ENCODE results near the gene HOXA13. TPM values are rescaled to one million over a fixed set of nuclear protein-coding genes. Genes with fewer than 3 reads are reported as not detected.
A peak's percentile ranks its signal among the peaks of the same experiment; 100 is the strongest.

HOXA13 gene
- total and polyA plus RNA-seq, 2 donors (not counting 1 experiment from before 2014, with no cell fraction given) = not detected

DNA sequence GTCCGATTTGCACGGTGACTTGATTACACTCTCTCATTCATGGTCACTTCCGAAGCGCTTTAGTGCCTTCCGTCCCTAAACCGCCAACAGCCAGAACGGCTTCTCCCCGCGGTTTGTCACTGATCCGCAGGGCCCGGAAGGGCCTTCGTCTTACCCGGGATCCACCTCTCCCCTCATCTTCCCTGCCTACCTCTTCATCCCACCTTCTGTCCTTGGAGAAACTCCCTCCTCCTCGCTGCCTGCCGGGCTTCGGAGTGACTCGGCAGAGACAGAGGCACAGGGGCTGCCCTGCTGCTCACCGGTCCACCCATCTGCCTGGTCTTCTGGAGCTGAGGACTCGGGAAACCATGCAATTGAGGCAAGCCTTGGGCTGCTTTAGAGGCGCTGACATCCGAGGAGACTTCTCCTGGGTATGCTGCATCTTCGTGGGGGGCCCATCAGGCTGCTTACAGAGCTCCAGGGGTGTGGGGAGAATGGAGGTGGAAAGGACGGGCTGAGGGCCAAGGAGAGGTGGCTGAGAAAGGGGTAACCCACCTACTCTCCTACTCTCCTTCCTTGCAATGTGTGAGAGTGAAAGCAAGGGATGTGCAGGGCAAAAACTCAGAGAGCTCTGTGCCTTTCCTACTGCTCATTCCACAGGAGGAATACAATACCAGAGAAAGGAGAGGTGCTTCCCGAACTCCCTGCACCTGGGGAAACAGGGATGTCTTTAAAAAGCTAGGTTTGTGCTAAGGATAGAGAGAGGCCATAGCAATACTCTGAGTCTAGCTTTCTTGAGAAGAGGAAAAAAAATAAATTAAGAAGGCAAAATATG is 13.8 kb downstream of the HOXA13 start:
- no peaks in the 10 kb centered on the region for H3K36me3 ChIP-seq (replicated peaks in 1 of 2; ENCODE audit: control extremely low read depth in 1 of 2, control insufficient read depth in 1 of 2, extremely low read depth in 1 of 2, insufficient read depth in 2 of 2, low read length in 1 of 2)
- POLR2A ChIA-PET = no interaction called here
- Mint-ChIP-seq H3K4me1 (peaks cover 41% of the 10 kb centered on the region), H3K27ac (peak overlapping the region; percentile 77), H3K9me3 (ENCODE audit: insufficient read depth) (no peaks in the 10 kb centered on the region), H3K27me3 (peaks cover 80% of the 10 kb centered on the region), H3K4me3 (peak overlapping the region; percentile 78)
- H3K27me3 ChIP-seq (replicated peaks in 1 of 4; ENCODE audit: control extremely low read depth in 1 of 4, control insufficient read depth in 3 of 4, insufficient read depth in 4 of 4, low read length in 3 of 4) = peaks cover 0 to 96% (median 84%) of the 10 kb centered on the region in 4 experiments
- no peaks in the 10 kb centered on the region for H4K20me1 ChIP-seq (ENCODE audit: control insufficient read depth, insufficient read depth, low read length, poor library complexity, severe bottlenecking)
- H3K9me3 ChIP-seq (ENCODE audit: control extremely low read depth in 1 of 3, control insufficient read depth in 2 of 3, insufficient read depth in 1 of 3, low read length in 2 of 3) = peaks cover 0 to 72% (median 9%) of the 10 kb centered on the region in 3 donors
- DNase-seq = peak; percentile 44
- no peaks in the 10 kb centered on the region for H3K79me2 ChIP-seq (ENCODE audit: control insufficient read depth, insufficient read depth, low read length)
- CTCF ChIA-PET = interaction anchor here (0.7 to 5.9 kb wide), 7 partner anchors 9 to 834 kb away, joined by 3 to 28 read pairs (median 4); partner anchors contain the start of gene HOXA13
- peaks cover 50 to 73% of the 10 kb centered on the region in 2 donors for H3K4me1 ChIP-seq (ENCODE audit: control insufficient read depth in 2 of 2, insufficient read depth in 2 of 2, low read length in 2 of 2)
- H2AFZ ChIP-seq (ENCODE audit: insufficient read depth, low read depth, low read length, poor library complexity, severe bottlenecking) = no peak overlapping the region
- peak overlapping the region; percentile 71 for H3K4me2 ChIP-seq (replicated peaks; ENCODE audit: low read depth, low read length, poor library complexity, severe bottlenecking)
- no peak overlapping the region for H3K27ac ChIP-seq (ENCODE audit: low read length in 2 of 2)
- no peak for ATAC-seq (ENCODE audit: low read depth)
- H3K4me3 ChIP-seq (ENCODE audit: control extremely low read depth in 1 of 5, extremely low read depth in 1 of 5, insufficient read depth in 1 of 5, low read depth in 2 of 5, low read length in 4 of 5) = no peak overlapping the region
- intact Hi-C loops (cut with micrococcal nuclease) = loop anchor here (2.0 to 5.0 kb wide), 2 partner anchors 19 to 34 kb away; partner anchors contain the start of gene HOXA3
- TF ChIP-seq EZH2 (IDR thresholded peaks at IDR 0.05; ENCODE audit: borderline replicate concordance, insufficient read depth, low read depth, low read length, poor library complexity, severe bottlenecking) = no peak
- TF ChIP-seq, protein P1, sequence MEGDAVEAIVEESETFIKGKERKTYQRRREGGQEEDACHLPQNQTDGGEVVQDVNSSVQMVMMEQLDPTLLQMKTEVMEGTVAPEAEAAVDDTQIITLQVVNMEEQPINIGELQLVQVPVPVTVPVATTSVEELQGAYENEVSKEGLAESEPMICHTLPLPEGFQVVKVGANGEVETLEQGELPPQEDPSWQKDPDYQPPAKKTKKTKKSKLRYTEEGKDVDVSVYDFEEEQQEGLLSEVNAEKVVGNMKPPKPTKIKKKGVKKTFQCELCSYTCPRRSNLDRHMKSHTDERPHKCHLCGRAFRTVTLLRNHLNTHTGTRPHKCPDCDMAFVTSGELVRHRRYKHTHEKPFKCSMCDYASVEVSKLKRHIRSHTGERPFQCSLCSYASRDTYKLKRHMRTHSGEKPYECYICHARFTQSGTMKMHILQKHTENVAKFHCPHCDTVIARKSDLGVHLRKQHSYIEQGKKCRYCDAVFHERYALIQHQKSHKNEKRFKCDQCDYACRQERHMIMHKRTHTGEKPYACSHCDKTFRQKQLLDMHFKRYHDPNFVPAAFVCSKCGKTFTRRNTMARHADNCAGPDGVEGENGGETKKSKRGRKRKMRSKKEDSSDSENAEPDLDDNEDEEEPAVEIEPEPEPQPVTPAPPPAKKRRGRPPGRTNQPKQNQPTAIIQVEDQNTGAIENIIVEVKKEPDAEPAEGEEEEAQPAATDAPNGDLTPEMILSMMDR (IDR thresholded peaks at IDR 0.05) = no peak
- no peak overlapping the region for H3K9ac ChIP-seq (ENCODE audit: low read length)
- WGBS (ENCODE audit: insufficient coverage) = 12% methylated on average over 19 of the region's 24 CpGs
